Natural killer cell (primary cell): ENCODE results near the gene LMAN2. TPM values are rescaled to one million over a fixed set of nuclear protein-coding genes. Genes with fewer than 3 reads are reported as not detected.
A peak's percentile ranks its signal among the peaks of the same experiment; 100 is the strongest.

Experiments
- ATAC-seq, 3 donors: fragments of 150-1000 bp in 2 of 3; fragments of 200-7000 bp in 1 of 3; cut with Tn5 transposase; 1 replicate in 1 of 3; 2 replicates in 2 of 3; pipeline ENCODE4 v1.10.0; 2021; ENCODE audit warnings: mild to moderate bottlenecking in 2 of 3, moderate library complexity in 2 of 3
- DNase-seq, 2 donors: peaks; one replicate each; pipeline versions ENCODE4 v3.0.0 to v3.0.0-alpha.2; 2013 to 2021; ENCODE audit warnings: mixed read lengths in 1 of 2
- H3K27ac ChIP-seq: one replicate; pipeline ENCODE4 v1.5.1; 2013; ENCODE audit warnings: mild to moderate bottlenecking, low read length
- H3K27me3 ChIP-seq: one replicate; pipeline ENCODE4 v1.6.1; 2013; ENCODE audit warnings: low read length; ENCODE audit not compliant: control insufficient read depth, insufficient read depth
- H3K36me3 ChIP-seq: one replicate; pipeline ENCODE4 v1.6.1; 2013; ENCODE audit warnings: low read length; ENCODE audit not compliant: control insufficient read depth, insufficient read depth
- H3K4me1 ChIP-seq: one replicate; pipeline ENCODE4 v1.6.1; 2013; ENCODE audit warnings: low read length; ENCODE audit not compliant: control insufficient read depth, insufficient read depth
- H3K4me3 ChIP-seq: one replicate; pipeline ENCODE4 v1.5.1; 2013; ENCODE audit warnings: low read length
- H3K9me3 ChIP-seq: one replicate; pipeline ENCODE4 v1.6.1; 2013; ENCODE audit warnings: low read length; ENCODE audit not compliant: control insufficient read depth, insufficient read depth
- H3K27ac Mint-ChIP-seq, 2 donors: one replicate each; pipeline ENCODE4 v1.8.0; 2022; ENCODE audit warnings: mild to moderate bottlenecking in 2 of 2, mixed read lengths in 2 of 2, moderate library complexity in 1 of 2
- H3K27me3 Mint-ChIP-seq, 2 donors: one replicate each; pipeline ENCODE4 v1.8.0; 2022; ENCODE audit warnings: low read depth in 2 of 2, mixed read lengths in 2 of 2
- H3K36me3 Mint-ChIP-seq: one replicate; pipeline ENCODE4 v1.8.0; 2022; ENCODE audit warnings: mixed read lengths
- H3K4me1 Mint-ChIP-seq, 2 donors: one replicate each; pipeline ENCODE4 v1.8.0; 2022; ENCODE audit warnings: mixed read lengths in 2 of 2
- H3K4me3 Mint-ChIP-seq: one replicate; pipeline ENCODE4 v1.8.0; 2022; ENCODE audit warnings: mild to moderate bottlenecking, moderate library complexity, mixed read lengths
- H3K9me3 Mint-ChIP-seq, 2 donors: one replicate each; pipeline ENCODE4 v1.8.0; 2022; ENCODE audit warnings: mixed read lengths in 2 of 2
- WGBS: methylation state at CpG from one replicate; pipeline ENCODE4 v1.1.7; 2013; ENCODE audit warnings: missing lambda C conversion rate; ENCODE audit not compliant: insufficient coverage; 5-methylcytosine and 5-hydroxymethylcytosine counted together
- intact Hi-C: fragments of 100-400 bp; cut with micrococcal nuclease; formaldehyde crosslinking; loops from one replicate; pipeline ENCODE4 v1.14.2; 2022
- total RNA-seq, 4 donors: library from RNA; stranded (reverse); fragments of 120-200 nt in 1 of 4; gene quantifications; one replicate each; pipeline versions ENCODE4 v1.2.3 to v1.2.4, GENCODE V29; 2013 to 2022
- TF ChIP-seq, protein P1 (sequence below): fragments of 200-600 bp; IDR thresholded peaks from one replicate; pipeline ENCODE4 v1.8.0; 2022; ENCODE audit warnings: antibody characterized with exemption

Gene LMAN2
- total RNA-seq, 3 donors from 2014 or later (not counting 1 experiment from before 2014, with no cell fraction given): 112 to 124 (median 114) TPM

DNA sequence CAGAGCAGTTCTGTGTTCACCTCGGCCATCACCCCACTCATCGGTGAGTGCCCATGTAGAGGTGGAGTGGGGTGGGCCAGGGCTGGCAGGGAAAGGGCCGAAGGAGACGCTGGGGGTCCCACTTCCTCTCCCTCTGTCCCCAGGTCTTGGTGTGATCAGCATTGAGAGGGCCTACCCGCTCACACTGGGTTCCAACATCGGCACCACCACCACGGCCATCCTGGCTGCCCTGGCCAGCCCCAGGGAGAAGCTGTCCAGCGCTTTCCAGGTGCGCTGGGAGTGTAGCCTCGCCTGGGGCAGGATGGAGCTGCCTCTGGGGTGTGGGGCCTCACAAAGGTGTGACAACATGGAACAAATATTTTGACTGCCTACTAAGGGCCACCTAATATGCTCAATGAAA lies 45.3 kb upstream of the LMAN2 start:
- no peak overlapping the region for H3K27ac Mint-ChIP-seq
- intact Hi-C loops: no loop called here

DNA sequence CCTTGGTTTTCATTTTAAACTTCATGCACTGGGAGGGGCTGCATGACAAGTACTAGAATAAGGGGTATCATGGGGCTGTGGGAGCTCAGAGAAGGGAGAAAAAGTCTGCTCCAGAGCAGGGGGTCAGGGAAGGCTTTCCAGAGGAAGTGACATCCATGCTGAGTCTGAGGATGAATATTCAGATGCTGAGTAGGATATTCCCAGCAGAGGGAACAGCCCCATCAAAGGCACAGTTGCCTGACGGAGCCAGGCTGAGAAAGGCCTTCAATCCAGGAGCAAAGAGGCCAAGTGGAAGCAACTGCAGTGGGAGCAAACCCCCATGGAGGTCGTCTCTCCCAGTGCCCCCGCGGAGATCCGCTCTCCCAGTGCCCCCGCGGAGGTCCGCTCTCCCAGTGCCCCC lies 44.6 kb upstream of the LMAN2 start:
- no peak overlapping the region for H3K27ac Mint-ChIP-seq
- H3K9me3 Mint-ChIP-seq: no peaks in the 10 kb centered on the region
- ATAC-seq (no peak), DNase-seq (no peak)
- no peak overlapping the region for H3K4me3 Mint-ChIP-seq
- Histone ChIP-seq H3K9me3 (no peaks in the 10 kb centered on the region), H3K4me1 (peaks cover 11% of the 10 kb centered on the region), H3K27me3 (peaks cover 6% of the 10 kb centered on the region), H3K4me3 (no peak overlapping the region), H3K36me3 (no peaks in the 10 kb centered on the region), H3K27ac (no peak overlapping the region)
- peaks cover 0 to under 1% of the 10 kb centered on the region in 2 donors for H3K27me3 Mint-ChIP-seq
- no peaks in the 10 kb centered on the region for H3K36me3 Mint-ChIP-seq
- TF ChIP-seq, protein P1, sequence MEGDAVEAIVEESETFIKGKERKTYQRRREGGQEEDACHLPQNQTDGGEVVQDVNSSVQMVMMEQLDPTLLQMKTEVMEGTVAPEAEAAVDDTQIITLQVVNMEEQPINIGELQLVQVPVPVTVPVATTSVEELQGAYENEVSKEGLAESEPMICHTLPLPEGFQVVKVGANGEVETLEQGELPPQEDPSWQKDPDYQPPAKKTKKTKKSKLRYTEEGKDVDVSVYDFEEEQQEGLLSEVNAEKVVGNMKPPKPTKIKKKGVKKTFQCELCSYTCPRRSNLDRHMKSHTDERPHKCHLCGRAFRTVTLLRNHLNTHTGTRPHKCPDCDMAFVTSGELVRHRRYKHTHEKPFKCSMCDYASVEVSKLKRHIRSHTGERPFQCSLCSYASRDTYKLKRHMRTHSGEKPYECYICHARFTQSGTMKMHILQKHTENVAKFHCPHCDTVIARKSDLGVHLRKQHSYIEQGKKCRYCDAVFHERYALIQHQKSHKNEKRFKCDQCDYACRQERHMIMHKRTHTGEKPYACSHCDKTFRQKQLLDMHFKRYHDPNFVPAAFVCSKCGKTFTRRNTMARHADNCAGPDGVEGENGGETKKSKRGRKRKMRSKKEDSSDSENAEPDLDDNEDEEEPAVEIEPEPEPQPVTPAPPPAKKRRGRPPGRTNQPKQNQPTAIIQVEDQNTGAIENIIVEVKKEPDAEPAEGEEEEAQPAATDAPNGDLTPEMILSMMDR: no peak
- H3K4me1 Mint-ChIP-seq: peaks cover 5% of the 10 kb centered on the region in 2 donors
- 85% methylated on average over 5 of the region's 8 CpGs for WGBS
- intact Hi-C loops: no loop called here

More for the DNA sequence above, 45.3 kb upstream of the LMAN2 start:
- H3K4me3 Mint-ChIP-seq: no peak overlapping the region
- H3K4me1 Mint-ChIP-seq: no peaks in the 10 kb centered on the region
- DNase-seq (no peak), ATAC-seq (no peak)
- Histone ChIP-seq H3K27me3 (peaks cover 9% of the 10 kb centered on the region), H3K4me1 (peaks cover 9% of the 10 kb centered on the region), H3K9me3 (no peaks in the 10 kb centered on the region), H3K36me3 (no peaks in the 10 kb centered on the region), H3K27ac (no peak overlapping the region), H3K4me3 (no peak overlapping the region)
- no peaks in the 10 kb centered on the region for H3K9me3 Mint-ChIP-seq
- no peaks in the 10 kb centered on the region for H3K36me3 Mint-ChIP-seq
- TF ChIP-seq, protein P1: no peak
- 93% methylated on average over 10 of the region's 10 CpGs for WGBS
- H3K27me3 Mint-ChIP-seq: peaks cover 5 to 7% of the 10 kb centered on the region in 2 donors

DNA sequence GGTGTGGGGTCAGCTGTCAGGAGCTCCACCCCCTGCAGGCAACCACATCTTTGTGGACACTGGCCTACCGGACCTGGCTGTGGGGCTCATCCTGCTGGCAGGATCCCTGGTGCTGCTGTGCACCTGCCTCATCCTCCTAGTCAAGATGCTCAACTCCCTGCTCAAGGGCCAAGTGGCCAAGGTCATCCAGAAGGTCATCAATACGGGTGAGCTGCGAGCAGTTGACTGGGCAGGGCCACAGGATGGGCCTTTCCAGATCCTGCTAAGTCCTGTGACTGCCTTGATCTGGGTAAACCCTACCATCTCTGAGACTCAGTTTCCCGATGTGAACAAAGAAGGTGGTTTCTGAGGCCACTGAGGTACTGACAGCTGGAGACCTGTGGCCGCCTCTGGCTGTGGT lies 42.5 kb upstream of the LMAN2 start:
- H3K36me3 Mint-ChIP-seq: no peaks in the 10 kb centered on the region
- Histone ChIP-seq H3K4me3 (no peak overlapping the region), H3K36me3 (no peaks in the 10 kb centered on the region), H3K27me3 (no peaks in the 10 kb centered on the region), H3K4me1 (peaks cover 32% of the 10 kb centered on the region), H3K9me3 (no peaks in the 10 kb centered on the region), H3K27ac (no peak overlapping the region)
- peaks cover 23 to 26% of the 10 kb centered on the region in 2 donors for H3K4me1 Mint-ChIP-seq
- no peak overlapping the region for H3K27ac Mint-ChIP-seq
- TF ChIP-seq, protein P1: no peak
- WGBS: 93% methylated on average over 5 of the region's 5 CpGs
- ATAC-seq (no peak), DNase-seq (no peak)
- peaks cover 0 to 2% of the 10 kb centered on the region in 2 donors for H3K27me3 Mint-ChIP-seq
- intact Hi-C loops: loop anchor here (5.0 kb wide), 1 partner anchor 37 kb away; the partner anchor contains the start of gene RGS14
- H3K9me3 Mint-ChIP-seq: no peaks in the 10 kb centered on the region
- no peak overlapping the region for H3K4me3 Mint-ChIP-seq

DNA sequence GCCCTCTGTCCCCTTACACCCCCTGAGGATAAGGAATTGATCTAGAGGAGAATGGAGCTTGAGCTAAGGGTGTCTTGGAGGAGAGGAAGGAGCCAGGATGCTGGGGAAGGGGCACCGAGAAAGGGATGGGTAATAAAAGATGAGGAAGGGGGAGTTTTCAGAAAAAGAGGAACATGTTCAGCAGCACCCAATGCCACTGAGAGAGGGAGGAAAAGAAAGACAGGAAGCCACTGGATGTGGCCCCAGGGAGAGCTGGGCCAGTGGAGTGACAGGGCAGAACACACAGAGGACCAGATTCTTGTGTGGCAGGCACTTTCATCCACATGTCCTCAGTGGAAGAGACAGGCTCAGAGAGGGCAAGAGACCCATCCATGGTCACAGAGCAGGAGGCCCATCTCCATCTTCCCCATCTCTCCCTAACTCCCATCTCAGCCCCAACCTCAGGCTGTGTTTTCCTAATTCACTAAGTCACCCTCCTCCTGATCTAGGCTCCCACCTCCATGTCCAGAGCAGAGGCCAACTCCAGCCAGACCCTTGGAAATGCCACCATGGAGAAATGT lies 41.8 kb upstream of the LMAN2 start:
- DNase-seq: no peak
- Mint-ChIP-seq H3K27me3 (peaks cover 0 to 2% of the 10 kb centered on the region in 2 donors), H3K36me3 (no peaks in the 10 kb centered on the region), H3K27ac (peak overlapping the region in 1 of 2 donors; percentile 42), H3K4me3 (no peak overlapping the region), H3K4me1 (peaks cover 29 to 33% of the 10 kb centered on the region in 2 donors), H3K9me3 (no peaks in the 10 kb centered on the region)
- H3K27ac ChIP-seq: no peak overlapping the region
- H3K36me3 ChIP-seq: no peaks in the 10 kb centered on the region
- H3K4me1 ChIP-seq: peaks cover 39% of the 10 kb centered on the region
- no peak overlapping the region for H3K4me3 ChIP-seq
- intact Hi-C loops: loop anchor here (5.0 kb wide), 1 partner anchor 36 kb away; the partner anchor contains the start of gene RGS14
- 32% methylated on average over 1 of the region's 1 CpG for WGBS
- ATAC-seq: no peak
- TF ChIP-seq, protein P1: no peak
- no peaks in the 10 kb centered on the region for H3K27me3 ChIP-seq
- no peaks in the 10 kb centered on the region for H3K9me3 ChIP-seq
